GM18499 (cell line): ENCODE data around the gene FXYD6.
"Not testable (repeated sequence)": the region's sequence is repeated elsewhere in the genome, so short reads cannot be mapped to it uniquely, and the experiment has no call there.

ENCODE experiments used
- ATAC-seq: cut with Tn5 transposase; IDR thresholded peaks from one replicate; pipeline ENCODE4 v1.9.1; 2021; ENCODE audit warnings: moderate number of reproducible peaks; ENCODE audit not compliant: insufficient read depth, unreplicated experiment

Gene FXYD6

DNA sequence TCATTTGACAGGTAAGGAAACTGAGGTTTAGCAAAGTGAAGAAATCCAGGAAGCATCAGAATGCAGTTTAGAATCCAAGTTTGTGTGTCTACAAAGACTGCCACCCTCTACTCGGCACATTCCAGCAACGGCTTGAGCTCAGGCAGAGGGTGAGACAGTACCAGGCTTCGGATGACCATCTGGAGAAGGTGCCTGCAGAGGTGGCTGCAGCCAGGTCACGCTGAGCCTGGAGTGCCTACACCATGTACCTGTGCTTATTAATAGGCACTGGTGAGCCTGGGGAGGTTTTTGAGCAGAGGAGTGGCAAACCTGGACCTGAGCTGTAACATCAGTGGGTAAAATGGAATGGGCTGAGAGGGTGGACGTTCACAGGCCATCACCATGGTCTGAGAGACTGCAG lies 4.7 kb downstream of the FXYD6 start:
- no peak for ATAC-seq

DNA sequence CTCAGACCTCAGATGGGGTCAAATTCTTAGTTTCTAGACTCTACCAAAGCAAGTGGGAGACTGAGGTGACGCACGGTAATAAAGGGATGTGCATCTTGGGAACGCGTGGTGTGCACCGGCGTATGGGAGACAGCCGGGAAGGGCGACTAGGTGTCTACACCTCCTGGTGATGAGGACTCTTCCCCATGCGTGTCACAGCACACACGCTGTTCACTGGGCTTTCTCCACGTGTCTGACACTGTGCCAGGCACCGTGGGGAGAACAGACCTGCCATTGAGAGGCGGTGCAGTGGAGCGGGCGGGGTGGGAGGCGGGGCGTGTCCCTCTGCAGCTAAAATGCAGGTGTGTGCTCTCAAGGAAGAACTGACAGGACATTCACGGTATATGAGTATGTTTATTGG lies 5.3 kb downstream of the FXYD6 start:
- ATAC-seq = no peak

DNA sequence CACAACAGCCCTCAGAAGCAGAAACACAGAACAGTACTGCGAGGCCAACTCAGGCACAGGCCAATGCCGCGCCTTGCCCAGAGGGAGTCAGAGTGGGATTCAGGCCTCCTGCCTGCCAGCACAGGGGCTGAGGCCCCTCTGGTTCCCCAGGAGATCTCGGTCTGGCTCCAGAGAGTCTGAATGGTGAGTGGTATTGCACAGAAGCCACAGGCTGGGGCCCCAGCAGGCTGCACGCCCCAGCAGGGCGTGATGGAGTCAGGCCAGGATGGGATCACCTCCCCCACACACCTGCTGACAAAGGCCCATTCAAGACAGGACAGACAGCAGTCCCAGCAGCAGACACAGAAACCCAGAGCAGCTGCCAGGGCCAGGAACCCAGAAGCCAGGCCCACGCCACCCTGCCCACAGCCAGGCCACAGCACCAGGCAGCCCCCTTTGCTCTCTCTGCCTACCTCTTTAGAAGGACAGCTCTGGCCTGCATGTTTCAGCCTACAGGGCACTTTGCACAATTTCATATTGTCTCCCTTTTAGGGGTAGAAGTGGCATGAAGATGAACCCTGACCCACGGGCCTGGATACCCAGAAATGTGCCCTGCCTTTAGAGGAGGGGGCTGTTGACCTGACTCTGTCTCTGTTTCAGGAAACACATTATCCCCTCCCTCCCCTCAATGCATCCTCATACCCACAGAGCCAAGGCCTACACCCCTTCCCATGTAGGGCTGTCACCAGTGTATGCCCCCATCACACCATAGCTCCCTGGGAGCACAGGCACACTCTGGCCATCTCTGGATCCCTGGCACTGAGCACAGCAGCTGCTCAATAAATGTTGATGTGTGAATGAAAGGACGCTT lies 6.1 kb downstream of the FXYD6 start:
- ATAC-seq = no peak

DNA sequence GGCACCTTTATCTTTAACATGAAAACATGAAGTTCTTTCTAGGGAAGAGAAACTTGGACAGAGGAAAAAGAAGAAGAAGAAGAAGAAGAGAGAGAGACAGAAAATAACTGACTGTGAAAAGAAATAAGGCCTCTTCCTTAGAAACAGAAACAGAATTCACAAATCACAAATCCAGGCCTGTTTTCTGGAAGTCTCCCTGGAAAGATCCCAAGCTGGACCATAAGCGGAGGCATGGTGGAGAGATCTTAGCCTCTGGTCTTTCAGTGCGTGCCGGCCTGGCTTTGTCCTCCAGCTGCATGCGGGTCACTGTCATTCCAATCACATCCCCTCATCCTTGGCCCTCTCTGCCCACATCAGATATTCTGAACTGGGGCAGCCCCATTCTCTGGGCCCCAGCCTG lies 6.9 kb downstream of the FXYD6 start:
- ATAC-seq = no peak

DNA sequence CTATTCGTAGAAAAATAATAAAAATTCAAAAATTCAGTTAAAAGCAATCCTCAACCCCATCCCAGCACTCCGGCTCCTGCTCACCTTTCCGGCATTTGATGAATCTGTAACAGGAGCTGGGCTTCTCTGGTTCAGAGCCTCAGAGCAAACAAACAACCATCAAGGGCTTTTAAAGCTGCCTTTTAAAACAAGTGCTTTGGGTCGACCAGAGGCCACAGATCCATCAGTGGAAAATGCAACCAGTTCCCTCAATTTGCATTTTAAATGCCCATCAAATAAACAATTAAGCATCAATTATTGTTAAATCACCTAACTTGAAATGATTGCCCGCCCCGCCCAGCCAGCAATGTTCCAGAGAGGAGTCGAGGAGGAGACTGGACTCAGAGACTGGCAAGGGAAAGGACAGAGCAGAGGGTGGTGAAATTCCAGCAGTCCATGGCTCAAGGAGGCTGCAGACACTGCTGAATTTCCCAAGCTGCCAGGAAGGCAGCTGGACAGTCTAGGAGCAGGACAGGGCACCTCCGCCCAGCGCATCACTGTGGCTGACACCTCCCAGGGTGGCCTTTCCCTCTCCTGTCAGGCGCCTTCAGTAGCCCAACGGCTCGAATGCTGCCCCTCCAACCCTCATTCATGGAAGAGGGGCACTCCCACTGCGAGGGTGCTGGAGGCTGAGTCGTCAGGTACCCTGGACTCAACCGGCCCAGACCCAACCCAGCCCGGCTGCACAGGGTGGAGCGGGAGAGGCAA lies 7.5 kb downstream of the FXYD6 start:
- ATAC-seq = no peak

DNA sequence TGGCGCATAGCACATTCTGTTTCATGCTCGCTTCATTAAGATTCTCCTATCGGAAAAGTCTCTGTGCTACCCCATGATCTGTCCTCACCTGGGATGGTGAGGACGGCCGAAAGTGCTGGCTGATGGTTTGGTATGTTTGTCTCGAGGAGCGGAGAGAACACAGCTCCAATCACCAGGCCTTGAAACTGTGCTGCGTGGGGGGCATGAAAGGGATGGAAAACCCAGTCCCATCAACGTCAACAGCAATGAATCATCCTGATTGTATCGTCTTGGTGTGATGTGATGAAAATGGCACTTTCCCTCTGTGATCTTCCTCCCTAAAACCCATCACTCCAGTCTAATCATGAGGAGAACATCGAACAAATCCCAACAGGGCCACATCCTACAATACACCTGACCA lies 8.4 kb downstream of the FXYD6 start:
- no peak for ATAC-seq

DNA sequence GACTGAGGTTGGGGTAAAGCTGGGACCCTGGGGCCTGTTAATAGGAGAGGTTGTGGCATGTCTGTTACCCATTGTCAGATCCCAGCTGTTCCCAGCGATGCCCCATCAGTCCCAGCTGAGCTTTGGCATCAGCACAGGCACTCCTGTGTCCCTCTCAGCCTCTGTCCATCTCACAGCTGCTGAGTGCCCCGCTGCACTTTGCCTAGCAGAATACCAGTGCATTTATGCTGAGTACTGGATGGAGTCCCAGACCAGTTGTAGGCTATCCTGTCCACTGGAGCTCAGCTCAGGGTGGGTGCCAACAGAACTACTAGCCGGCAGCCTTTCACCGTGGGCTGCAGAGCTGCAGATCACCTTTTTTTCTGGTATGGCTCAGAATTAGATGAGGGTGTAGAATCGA lies 9.9 kb downstream of the FXYD6 start:
- ATAC-seq = no peak

DNA sequence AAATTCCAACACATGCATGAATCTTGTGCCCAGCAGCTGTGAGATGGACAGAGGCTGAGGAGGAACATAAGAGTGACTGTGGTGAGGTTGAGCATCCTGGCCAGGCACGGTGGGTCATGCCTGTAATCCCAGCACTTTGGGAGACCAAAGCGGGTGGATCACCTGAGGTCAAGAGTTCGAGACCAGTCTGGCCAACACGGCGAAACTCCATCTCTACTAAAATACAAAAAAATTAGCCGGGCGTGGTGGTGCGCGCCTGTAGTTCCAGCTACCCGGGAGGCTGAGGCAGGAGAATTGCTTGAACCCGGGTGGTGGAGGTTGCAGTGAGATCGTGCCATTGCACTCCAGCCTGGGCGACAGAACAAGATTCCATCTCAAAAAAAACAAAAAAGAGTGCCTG lies 10.9 kb downstream of the FXYD6 start:
- not testable (repeated sequence) for ATAC-seq

DNA sequence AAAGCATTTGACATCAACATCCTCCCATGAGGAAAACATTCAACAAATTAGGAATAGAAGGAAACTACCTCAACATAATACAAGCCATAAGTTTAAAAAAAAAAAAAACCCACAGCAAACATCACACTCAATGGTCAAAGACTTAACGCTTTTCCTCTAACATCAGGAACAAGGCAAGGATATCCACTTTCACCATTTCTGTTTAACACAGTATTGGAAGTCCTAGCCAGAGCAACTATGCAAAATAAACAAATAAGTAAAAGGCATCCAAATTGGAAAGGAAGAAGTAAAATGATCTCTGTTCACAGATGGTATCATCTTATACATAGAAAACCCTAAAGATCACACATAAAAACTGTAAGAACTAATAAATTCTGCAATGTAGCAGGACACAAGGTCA lies 13.1 kb downstream of the FXYD6 start:
- no peak for ATAC-seq

DNA sequence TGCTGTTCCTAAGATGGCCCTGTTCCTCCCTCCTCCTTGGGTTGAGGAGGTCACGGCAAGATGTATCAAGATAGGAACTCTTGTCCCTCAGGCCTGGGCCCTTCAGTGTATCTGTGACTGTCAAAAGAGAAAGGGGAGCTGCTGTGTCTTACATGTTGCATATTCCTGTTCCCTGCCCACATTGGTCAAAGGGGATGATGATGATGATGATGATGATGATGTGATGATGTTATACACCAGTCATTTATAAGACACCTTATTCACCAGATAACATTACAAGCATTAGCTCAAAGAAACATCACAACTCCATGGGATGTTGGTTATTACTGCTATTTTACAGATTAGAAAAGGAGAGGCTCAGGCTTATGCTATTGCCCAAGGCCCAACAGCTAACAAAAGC lies 13.7 kb downstream of the FXYD6 start:
- no peak for ATAC-seq

DNA sequence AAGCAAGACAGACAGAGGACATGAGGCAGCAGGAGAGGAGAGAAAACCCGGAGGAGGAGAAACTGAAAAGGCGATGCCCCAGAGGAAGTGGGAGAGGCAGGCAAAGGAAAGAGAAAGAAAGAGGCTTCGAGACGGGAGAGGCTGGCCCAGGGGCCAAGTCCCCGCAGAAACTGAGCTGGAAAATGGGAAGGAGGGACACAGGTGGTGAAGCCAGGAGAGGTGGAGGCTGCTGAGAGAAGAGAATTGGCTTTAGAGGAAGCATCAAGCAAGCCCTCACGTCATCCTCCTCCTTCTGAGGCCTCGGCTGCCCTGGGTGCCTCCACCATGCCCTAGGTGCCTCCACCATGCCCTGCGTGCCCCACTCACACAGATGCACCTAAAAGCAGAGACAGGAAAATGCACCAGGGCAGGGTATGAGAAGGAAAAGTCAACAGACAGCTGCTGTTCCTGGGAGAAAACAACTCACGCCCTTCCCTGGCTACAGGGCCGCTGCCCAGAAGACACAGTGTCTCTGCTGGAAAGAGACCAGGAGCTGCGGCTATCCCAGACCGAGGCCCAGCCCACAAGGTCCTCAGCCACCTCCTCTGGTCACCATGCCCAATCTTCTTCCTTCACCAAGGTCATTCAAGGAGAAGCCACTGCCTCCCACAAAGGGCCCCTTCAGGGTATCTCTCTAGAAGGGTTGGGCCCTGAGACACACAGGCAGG lies 14.3 kb downstream of the FXYD6 start:
- ATAC-seq = no peak

DNA sequence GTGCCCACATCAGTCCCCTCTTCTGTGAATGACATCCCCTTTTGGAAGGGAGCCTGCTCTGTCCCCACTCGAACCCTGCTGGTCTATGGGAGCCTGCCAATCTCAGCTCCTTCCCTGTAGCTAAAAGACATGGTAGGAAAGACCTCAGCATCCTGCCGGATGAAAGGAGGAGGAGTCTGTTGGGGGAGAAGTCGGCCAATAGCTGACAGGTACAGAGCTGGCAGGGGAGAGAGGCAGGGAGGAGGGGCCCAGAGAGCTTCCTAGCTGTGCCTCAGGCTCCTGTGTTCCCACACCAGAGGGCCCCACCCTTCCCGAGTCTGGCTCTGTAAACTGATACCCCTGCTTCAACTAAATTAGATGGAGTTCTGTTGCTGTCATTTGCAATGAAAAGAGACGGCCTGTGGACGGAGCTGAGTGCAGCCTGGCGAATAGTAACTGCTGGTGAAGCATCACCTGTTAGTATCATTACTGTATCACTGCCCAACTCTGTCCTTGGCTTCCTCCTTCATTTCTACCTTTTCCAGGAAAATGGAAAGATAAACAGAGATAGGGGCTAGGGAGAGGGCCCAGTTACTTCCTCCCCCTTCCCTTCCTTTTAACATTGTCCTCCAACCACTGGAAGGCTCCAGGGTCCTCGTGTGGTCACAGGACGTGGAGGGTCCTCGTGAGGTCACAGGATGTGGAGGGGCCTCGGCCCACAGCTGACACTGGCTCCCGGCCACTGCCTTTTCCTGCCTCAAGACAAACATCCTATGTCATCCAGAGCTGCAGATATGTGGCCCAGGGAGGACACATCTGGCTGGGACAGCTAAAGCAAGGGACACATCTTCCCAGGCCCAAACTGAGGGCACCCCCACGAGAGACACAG lies 15.1 kb downstream of the FXYD6 start:
- ATAC-seq = no peak

DNA sequence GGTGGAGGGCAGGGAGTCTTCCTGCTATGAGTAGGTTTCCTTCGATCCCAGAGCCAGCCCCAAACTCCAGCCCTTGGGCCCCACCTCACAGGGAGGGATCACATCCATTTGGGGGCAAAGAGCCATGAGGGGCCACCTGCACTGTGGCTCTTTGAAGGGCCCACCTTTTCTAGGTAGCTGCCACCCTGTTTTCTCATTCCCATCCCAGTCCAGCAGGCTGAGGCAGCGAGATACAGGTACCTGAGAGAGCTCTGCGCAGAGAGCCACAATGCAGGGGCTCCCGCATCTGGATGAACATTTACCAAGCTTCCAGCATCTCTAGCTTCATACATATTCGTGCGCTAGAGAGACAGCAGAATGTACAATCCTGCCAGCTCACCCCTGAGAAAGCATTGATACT lies 16.3 kb downstream of the FXYD6 start:
- ATAC-seq = no peak

DNA sequence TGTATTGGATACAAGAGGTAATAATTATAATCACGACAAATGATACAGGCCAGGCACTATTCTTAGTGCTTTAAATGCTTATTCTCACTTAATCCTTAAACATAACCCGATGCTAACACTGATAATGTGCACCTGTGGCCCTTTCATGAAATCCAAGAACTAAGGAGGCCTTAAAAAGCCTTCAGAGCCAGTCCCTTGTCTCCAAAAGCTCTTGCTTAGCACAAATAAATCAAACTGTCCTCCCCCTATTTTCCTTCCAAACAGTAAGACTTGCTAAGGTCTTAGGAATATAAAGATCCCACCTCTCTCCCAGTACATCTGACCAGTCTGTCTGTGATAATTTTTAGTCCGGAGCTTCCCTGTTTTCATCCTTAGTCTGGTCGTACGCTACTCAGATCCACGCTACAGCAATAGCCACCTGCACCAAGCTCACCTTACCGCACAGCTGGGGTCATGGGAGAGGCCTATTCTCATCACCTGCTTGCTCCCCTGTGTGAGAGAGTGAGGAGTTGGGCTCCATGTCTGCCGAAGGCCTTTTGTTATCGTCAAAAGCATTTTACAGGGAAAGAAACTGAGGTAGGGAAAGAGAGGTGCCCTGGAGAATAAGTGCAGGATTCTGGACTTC lies 16.9 kb downstream of the FXYD6 start:
- no peak for ATAC-seq

DNA sequence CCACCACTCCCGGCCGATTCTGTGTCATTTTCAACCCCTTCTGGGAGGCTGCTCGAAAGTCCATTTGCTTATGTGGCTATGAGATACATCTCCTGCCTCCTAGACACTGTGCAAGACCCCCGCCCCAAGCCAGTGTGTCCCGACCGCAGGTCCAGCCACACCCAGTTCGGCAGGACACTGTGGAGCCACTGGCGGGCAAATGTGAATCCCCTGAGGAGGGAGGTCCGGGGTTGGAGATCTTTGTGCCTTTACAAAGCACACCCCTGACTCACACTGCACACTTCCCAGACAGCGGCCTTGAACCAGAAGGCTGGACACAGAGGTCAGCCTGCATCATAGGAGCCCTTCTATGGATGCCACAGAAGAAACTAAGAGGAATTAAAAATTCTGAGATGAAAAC lies 17.4 kb downstream of the FXYD6 start:
- no peak for ATAC-seq

DNA sequence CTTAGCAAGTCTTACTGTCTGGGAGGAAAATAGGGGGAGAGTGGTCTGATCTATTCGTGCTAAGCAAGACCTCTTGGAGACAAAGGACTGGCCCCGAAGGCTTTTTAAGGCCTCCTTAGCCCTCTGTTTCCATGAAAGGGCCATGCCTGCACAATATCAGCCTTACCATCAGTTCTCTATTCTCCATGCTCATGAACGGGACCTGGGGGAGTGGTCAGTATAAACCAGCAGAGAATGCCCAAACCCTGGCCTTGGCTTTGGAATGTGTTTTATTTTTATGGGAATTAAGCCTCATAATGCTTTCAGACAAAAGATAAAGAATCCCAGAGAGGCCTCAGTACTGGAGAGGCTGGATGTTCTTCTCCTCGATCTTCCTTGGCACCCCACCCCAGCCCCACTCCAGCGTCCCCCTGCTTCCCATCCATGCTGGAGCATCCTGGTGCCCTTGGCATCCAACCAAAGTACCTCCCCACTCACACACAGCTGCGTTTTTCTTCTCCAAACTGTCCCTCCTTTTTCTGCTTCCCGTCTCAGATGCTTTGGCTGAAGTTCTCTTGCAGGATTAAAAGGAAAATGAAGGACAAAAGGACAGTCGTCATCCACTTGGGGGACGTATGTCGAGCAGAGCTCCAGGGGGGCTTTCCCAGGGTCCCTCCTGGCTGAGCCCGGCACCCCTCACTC lies 18.6 kb downstream of the FXYD6 start:
- no peak for ATAC-seq

DNA sequence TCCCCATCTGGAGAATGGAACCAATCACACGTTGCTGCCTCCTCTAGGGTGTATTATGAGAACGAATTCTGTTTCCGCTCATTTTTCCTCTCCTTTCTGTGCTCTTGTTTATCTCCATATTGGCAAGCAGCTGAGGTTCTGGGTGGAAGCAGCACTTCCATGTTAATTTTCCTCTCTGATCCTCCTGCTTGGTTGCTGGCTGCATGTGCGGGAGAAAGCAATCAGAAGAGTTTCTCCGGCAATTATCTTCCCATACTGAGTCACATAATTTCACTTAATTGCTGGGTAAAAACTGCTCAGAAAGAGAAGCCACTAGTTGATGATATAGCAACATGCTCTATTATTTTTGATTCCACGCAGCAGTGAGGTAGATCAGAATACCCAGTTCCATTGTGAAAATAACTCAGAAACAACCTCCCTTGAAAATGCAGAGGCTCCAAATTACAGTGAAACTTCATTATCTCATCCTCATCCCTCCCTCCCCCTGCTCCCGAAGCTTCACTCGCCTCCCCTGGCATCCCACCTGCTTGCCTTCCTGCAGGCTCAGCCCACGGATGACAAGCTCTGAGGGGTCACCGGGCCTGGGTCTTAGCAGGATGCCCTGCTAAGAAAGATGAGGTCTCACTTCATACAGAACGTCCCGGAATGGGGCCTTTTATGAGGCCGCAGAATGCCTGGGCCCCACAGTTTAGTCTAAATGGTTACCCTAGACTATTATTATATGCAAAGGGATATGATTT lies 20.4 kb downstream of the FXYD6 start:
- ATAC-seq = no peak

DNA sequence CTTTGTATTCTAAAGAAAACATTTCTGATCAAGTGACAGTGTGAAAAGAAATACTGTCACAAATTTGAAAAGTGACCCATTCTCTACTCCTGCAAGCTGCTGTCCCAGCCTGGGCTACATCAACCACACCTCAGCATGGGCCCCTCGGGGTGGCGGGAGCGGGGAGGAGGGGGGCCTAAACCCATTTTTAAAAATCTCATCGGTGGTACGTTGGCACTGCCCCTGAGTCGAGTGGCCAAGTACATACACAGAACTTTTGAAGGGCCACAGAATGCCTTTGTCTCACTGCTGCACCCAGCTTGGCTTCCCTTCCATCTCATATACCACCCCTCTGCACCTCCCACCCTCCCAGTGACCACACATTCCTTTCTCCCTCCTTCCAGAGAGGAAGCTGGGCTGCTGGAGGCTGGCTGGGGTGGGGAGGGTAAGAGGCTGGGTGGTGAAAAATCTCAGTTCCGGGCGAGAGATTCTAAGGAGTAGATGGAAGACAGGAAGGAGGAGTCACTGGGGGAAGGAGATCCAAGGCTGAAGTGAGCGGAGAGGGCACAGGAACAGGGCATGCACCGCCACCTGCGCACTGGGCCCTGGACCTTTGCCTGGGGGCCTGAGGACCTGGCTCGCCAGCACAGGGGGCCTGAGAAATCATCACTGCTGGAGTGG lies 21.1 kb downstream of the FXYD6 start:
- ATAC-seq = no peak
